Loucy (cell line): ENCODE results near the gene SCARF1.

Experiments
- CTCF ChIP-seq: fragments of 200-600 bp; sonication (generic); conservative IDR thresholded peaks from 2 replicates; pipeline ENCODE4 v1.5.1; 2014; ENCODE audit warnings: mild to moderate bottlenecking, antibody characterized with exemption, low read length
- EZH2phosphoT487 ChIP-seq: fragments of 200-600 bp; IDR thresholded peaks from 2 replicates; pipeline ENCODE4 v1.6.1; 2018; ENCODE audit warnings: antibody characterized with exemption, mild to moderate bottlenecking, moderate library complexity, borderline replicate concordance

DNA sequence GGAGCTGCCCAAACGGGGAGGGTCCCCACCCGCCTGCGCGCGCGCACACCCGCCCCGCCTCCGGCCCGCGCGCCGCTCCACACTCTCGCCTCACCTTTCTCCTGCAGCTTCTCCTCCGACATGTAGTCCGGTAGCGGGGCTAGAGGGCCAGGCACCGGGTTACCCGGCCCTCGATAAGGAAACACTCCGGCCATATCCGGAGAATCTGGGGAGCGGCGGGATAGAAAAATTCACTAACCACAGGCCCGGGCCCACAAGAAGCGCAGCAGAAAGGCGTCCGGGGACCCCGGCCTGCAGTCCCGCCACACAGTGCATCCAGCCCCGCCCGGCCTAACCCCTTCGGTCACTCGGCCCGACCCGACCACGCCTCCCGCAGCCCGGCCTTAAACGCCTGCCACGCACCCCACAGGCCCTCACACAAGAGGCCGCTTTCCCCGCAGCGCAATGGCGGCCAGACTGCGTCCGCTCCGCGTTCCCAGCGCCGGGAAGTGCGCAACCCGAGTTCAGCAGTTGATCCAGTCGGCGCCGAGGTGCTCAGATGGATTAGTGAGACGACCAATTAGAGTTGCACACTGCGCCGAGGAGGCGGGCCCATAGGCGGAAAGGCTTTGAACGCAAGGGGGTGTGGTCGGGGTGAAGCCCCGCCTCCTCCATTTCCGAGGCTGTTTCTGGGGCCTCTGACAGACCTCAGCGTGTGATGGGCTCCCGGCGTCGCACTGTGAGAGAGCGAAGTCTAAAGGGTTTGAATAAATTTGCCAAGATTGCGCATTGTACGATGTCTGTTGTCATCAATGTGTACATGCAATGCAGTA lies 39.1 kb upstream of the SCARF1 start, which contains the start of gene PRPF8:
- TF ChIP-seq CTCF (no peak), EZH2phosphoT487 (no peak)
